Esophagus muscularis mucosa (tissue), 4 donors: ENCODE measurements around the gene MSI2.

Experiments
- EP300 ChIP-seq: sonication (generic); formaldehyde crosslinking; IDR thresholded peaks from one replicate; pipeline ENCODE4 v1.6.1; 2017; ENCODE audit warnings: antibody characterized with exemption
- POLR2A ChIP-seq: fragments of 450-650 bp; IDR thresholded peaks from one replicate; pipeline ENCODE4 v1.6.1; 2017; ENCODE audit warnings: antibody characterized with exemption, moderate library complexity, mild to moderate bottlenecking, low read depth
- TF ChIP-seq, protein P1 (sequence below), 3 experiments: fragments of 200-600 bp in 2 of 3; fragments of 450-650 bp in 1 of 3; sonication (generic) in 2 of 3; IDR thresholded peaks; one replicate each; pipeline ENCODE4 v1.5.1; 2017 to 2019; ENCODE audit warnings: antibody characterized with exemption in 3 of 3, mild to moderate bottlenecking in 2 of 3, moderate library complexity in 1 of 3

DNA sequence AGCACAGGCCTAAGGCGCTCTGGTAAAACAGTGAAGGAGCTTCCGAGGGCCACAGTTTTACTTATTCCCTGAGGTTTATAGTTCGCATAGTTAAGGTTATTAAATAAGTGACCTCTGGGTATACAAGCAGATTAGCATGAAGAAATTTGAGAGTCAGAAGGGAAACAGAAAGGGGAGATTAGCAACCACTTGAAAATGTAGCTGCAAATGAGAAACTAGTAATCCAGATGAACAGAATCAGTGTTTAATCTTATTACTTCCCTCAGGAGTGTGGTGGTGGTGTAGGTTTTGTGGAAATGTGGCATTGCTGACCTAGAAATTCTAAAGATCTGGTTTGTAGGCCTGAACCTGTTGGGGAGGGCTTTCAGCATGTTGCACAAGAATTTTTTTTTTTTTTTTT lies 358.4 kb downstream of the MSI2 start:
- TF ChIP-seq, protein P1, sequence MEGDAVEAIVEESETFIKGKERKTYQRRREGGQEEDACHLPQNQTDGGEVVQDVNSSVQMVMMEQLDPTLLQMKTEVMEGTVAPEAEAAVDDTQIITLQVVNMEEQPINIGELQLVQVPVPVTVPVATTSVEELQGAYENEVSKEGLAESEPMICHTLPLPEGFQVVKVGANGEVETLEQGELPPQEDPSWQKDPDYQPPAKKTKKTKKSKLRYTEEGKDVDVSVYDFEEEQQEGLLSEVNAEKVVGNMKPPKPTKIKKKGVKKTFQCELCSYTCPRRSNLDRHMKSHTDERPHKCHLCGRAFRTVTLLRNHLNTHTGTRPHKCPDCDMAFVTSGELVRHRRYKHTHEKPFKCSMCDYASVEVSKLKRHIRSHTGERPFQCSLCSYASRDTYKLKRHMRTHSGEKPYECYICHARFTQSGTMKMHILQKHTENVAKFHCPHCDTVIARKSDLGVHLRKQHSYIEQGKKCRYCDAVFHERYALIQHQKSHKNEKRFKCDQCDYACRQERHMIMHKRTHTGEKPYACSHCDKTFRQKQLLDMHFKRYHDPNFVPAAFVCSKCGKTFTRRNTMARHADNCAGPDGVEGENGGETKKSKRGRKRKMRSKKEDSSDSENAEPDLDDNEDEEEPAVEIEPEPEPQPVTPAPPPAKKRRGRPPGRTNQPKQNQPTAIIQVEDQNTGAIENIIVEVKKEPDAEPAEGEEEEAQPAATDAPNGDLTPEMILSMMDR (IDR thresholded peaks at IDR 0.05): no peak
- TF ChIP-seq POLR2A (no peak), EP300 (no peak)
